HG02759 (cell line): ENCODE results near the gene C4BPB.

ENCODE experiments used
- ATAC-seq: cut with Tn5 transposase; IDR thresholded peaks from one replicate; pipeline ENCODE4 v1.9.1; 2021; ENCODE audit warnings: mild to moderate bottlenecking, moderate library complexity; ENCODE audit not compliant: unreplicated experiment

Gene C4BPB

DNA sequence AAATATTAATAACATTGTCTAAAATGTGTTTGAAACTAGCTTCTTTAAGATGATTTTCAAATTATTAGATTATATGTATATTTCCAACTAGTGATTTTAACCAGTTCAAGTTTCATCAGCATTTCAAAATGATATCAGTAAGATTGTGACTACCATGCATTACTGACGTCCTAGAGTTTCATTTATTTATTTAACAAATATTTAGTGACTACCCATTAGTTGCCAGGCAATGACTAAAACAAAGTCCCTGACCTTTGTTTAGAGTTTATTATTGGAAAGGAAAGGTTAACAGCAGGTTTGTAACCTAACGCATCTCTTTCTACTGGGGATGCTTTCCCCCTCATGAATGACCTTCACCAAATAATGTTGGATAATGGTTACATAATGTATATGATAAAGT, 7.6 kb upstream of the C4BPB start:
- no peak for ATAC-seq

DNA sequence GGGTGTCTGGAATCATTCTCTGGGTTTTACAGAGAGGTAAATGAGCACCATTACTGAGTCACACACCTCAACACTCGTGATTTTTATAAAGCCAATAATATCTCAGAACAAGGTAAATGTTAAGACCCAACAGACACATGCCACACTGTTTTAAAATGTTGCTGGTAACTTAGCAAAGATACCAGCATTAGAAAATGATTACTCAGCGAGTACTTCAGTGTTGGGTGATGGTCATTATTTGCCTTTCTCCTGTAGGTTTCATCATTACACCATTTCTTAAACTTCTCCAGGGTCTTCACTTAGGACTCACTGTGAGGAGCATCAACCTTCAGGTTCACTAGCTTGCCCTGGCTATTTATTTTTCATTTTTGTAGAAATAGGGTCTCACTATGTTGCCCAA, 6.9 kb upstream of the C4BPB start:
- ATAC-seq = no peak

DNA sequence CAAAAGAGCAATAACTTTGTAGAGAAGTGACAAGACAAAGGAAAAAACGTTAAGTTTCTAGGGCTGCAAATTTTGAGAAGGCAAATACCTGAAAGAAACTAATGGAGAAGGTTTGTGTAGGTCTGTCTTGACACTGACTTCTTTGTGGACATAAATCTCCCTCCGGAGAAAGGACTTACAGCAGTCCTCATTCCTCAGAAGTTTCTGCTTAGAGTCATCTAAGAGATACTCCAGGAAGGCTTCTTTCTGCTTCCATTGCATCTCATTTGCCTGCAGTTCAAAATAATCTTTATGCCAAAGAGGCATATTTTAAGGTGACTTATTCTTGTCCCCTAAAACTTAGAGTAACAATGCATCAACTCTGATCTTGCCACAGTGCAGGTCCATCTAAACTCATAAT, 4.4 kb upstream of the C4BPB start:
- ATAC-seq = no peak

DNA sequence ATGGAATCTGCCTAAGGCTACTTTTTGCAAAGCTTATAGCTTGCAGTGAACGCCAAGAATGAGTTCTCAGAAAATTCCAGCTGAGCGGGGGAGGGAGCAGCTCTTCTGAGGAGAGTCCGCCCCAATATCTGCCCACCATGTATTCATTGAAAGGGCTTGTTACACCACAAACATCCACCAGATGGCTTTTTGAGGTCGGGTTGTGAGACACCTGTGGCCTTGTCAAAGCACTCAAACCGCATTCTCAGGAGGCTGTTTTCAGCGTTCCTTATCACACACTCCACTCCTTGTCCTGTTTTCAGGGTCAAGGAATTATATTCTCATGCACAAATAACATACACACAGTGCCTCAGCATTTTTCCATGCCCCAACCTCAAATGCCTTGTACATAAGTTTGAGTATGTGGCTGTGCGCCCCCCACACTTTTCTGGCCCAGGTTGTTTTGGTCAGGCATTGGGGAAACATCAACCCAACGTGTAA, 3.9 kb upstream of the C4BPB start:
- ATAC-seq = peak; percentile 69

DNA sequence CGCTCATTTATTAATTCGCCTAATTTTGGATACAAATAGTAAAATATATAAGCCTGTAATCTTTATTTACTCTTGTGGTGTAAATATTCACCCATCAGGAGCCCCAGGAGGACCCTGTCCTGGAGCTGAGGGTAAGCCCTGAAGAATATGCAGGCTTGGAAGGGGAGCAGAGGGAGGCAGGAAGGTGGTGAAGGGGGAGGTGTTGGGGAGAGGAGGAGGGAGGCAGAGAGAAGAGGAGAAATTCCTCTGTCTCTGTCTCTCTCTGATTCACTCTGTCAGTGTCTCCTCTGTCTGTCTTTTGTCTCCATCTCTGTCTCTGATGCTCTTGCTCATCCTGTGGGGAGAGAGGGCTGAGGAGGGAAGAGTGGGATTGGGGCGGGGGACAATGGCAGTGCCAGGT, 2.8 kb upstream of the C4BPB start:
- no peak for ATAC-seq

DNA sequence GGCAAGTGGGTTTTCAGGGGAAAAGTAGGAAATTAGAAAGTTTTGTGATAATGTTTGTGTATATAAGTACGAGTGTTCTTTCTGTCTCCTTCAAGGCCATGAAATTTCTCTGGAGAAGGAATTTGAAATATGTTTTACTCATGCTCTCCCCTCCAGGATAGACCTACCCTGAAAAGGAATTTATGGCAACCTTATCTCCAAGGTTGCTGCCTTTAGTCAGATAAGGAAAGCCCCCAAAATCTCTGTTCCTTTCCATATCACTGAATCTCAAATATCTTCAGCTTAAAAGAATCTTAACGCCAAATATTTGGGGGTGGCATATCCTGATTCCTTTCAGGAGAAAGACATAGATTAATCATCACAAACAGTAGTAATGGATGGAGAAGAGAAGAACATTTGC, 499 bp upstream of the C4BPB start:
- ATAC-seq = no peak

DNA sequence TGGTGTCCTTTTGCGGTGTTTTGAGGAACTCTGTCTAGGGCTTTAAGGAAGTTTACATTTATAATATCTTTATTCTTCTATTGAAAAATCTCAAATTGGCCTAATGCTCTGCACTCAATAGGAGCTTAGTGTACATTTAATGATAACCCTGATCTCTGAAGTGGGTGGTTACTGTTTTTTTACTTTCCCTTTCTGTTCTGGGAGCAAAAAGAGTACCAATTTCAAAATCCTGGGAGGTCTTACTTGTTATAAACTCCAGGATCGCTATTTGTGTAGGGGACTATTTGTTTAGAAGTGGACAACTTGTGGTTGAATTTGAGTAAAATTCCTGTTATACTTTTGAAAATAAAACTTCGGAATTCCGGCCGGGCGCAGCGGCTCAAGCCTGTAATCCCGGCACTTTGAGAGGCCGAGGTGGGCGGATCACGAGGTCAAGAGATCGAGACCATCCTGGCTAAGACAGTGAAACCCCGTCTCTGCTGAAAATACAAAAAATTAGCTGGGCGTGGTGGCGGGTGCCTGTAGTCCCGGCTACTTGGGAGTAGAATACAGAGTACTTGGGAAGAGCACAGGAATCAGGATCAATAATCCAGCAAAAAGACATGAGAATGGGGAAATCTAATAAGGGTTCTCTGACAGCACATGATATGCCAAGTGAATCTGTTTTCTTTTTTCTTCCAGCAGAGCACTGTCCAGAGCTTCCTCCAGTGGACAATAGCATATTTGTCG, 1.1 kb downstream of the C4BPB start:
- ATAC-seq = no peak

DNA sequence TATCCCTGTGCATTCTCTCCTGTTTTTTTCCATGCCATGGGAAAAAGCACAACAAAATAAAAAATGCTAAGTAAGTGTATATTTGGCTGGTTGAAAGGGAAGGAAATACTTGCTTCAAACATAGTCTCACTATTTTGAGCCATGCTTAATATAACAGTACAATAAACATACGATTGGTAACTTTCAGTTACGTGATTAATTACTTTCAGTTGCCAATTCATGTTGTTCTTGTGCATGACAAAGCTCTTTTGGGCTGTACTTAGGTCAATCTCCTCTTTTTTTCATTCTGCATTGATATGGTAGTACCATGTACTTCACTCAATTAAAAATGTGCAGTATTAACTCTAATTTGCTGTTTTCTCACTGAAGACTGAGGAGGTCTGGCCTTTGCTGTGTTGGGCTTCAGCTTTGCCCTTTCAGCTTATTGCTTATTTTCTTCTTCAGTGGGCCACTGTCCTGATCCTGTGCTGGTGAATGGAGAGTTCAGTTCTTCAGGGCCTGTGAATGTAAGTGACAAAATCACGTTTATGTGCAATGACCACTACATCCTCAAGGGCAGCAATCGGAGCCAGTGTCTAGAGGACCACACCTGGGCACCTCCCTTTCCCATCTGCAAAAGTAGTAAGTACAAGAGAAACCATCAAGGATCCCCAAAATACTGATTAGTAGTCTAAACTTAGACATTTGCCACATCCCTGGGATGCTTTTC, 2.7 kb downstream of the C4BPB start:
- no peak for ATAC-seq

DNA sequence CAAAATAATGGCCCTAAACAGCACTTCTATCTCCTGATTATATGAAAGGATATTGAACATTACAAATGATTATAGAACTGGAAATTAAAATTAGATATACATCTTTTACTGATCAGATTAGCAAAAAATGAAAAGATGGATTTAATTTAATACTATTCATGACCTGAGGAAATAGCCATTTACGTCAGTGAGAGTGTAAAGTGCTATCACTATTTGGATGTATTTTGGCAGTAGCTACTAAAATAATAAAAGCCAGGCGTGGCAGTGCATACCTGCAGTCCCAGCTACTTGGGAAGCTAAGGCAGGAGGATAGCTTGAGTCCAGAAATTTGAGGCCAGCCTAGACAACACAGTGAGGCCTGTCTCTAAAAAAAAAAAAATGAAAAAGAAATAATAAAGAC, 5.3 kb downstream of the C4BPB start:
- no peak for ATAC-seq

DNA sequence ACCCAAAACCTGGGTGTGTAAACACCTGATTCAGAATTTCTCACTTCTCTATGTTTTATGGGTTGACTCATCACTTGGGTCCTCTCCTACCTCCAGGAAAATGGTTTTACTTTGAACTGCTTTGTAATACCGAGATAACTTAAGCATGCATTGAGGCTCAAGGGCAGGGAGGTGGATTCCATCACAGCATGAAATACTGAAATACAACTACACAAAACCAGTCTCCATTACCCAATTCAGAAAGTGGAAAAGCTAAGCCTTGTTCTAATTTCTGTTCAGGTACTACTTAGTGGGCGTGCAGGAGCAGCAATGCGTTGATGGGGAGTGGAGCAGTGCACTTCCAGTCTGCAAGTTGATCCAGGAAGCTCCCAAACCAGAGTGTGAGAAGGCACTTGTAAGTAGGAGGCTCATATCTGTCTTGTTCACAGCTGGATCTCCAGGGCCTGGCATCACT, 9.2 kb downstream of the C4BPB start:
- peak; percentile 96 for ATAC-seq

DNA sequence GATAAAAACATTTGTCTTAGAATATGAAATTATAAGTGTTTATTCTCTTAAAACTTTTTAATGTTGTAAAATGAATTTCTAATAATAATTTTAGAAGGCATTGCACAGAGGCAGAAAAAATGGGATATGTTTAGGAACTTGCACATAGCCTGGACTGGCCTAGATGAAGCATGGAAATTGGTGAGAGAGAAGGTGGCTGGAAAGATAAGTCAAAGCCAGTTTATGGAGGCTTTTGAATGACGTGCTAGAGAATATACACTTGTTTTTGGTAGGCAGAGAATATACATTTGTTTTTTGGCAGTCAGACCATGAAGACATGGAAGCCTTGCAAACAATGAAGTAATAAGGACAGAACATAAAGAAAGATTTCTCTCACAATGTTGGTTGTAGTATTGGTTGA, 13.1 kb downstream of the C4BPB start:
- ATAC-seq = no peak

DNA sequence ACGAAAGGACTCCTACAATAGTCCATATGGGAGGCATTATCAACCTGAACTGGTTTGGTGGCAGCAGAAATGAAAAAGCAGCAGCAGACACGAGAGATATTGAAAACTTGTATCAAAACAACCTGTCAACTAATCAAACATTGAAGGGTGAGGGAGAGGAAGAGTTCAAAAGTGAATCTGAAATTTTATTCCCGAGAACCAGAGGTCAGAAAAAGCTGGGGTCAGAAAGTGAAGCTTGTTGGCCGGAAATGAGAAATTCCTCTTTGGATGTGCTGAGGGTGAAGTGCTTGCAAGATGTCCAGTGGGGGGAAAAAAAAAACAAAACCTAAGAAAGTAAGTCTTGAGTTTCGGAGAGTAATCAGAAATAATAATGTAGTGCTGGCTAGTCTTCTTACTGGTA, 13.5 kb downstream of the C4BPB start:
- no peak for ATAC-seq

DNA sequence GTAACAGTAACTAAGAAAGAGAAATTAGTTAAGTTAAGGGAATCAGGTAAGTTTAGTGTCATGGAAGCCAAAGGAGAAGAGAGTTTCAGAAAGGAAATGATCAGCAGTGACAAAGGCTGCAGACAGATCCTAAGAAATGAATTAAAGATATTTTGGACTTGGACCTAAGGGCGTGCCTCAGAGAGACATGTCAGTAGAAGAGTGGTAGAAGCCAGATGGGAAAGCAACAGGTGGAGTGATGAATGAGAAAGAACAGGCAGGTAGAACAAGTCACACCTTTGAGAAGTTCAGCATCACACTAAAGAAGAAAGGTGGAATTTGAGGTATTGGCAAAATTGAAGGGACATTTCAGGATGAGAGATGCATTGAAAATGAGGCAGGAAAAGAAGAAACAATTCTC, 14.0 kb downstream of the C4BPB start:
- no peak for ATAC-seq

DNA sequence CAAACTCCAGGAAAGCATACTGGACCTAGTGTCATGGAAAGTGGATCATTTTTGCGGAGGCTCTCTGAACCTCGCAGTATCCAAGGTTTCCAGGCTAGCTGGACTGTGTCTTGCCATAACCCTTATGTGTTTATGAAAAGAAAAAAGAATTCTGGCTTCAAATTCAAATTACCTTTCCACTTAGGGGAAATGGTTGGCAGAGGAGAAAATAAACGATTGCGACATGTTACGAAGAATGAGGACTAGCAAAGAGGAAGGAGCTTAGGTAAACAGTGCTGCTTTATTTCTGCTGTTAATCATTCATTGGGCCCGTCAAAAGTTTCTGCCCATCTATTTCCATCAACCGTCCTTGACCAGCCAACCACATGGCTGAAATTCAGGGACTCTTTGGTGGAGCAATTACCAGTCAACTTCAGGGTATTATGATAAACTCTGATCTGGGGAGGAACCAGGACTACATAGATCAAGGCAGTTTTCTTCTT, 15.3 kb downstream of the C4BPB start, which contains the start of gene C4BPA:
Gene C4BPA, plus strand, starts transcription at position 342 of the 482 bp plus-strand sequence. CDS start 8,793 bp downstream, outside the sequence.
- no peak for ATAC-seq

DNA sequence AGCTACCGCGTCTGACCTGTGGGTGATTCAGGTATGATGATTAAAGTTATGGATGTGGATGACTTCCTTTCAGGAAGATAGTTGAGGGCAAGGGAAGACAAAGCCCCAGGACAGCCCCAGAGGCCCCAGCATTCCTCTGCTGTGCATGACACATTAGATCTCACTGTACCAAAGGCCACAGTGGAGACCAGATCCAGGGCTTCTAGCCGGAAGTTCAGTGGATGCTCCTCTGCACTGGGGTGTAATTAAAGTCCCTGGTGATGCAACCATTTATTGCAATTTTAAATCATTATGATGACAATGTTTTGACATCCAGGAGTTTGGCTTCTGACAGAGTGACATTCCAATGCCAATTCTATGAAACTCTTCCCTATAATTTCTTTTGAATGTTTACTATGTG, 20.3 kb downstream of the C4BPB start:
- no peak for ATAC-seq

DNA sequence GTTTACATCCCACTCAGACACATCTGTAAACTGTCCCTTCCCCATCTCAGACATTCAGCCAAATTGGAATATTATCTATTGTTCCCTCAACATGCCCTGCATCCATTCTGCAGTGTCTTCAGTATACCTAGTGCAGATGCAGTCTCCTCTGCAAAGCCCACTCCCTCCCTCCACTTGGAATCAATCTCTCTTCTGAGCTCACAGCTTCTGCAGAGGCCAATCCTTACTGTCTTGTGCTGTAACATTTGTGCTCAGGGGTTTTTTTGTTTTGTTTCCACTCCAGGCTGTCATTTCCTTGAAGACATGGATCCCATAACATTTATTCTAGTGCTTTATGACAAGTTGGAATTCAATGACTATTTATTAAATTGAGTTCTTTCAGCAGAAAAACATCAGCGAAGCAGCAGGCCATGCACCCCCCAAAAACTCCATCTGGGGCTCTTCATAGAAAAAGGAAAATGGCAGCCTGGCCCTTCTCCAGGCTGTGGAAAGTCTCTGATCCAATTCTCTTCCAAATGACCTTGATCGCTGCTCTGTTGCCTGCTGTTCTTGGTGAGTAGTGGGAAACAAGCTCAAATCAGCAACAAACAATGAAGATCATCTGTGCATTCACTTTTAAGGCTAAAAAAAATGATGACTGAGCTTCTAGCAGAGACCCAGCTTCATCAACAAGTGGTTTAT, 24.1 kb downstream of the C4BPB start:
- no peak for ATAC-seq

DNA sequence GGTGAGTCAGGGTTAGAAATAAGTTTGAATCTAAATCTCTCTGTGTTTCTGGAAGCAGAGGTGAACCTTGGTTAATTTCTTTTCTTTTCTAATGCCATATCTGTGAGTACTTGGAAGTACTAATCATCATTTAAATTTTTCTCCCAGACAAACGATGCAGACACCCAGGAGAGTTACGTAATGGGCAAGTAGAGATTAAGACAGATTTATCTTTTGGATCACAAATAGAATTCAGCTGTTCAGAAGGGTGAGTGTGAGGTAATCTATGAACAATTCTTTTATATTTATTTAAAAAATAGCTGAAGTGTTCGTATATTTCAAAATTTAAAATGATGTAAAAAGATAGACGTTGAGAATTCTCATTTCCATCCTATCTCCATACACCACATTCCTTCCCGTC, 26.6 kb downstream of the C4BPB start:
- no peak for ATAC-seq

DNA sequence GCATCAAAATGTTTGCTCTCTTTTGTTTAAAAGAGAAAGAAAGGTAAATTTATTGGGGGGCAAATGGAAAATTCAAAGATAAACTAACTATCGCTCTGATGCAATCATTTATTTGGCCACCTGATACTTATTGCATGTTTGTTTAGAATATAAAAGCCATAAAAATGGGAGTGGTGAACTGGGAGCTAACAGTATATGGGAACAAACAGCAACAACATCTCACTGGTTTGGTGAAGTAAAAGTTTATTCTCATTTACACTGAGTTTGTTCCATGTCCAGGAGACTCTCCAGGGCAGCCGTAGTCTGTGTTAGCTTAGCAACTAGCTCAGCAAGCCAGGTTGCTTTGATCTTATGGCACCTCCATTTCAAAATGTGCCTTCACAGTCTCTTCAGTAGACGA, 35.7 kb downstream of the C4BPB start:
- ATAC-seq = no peak

DNA sequence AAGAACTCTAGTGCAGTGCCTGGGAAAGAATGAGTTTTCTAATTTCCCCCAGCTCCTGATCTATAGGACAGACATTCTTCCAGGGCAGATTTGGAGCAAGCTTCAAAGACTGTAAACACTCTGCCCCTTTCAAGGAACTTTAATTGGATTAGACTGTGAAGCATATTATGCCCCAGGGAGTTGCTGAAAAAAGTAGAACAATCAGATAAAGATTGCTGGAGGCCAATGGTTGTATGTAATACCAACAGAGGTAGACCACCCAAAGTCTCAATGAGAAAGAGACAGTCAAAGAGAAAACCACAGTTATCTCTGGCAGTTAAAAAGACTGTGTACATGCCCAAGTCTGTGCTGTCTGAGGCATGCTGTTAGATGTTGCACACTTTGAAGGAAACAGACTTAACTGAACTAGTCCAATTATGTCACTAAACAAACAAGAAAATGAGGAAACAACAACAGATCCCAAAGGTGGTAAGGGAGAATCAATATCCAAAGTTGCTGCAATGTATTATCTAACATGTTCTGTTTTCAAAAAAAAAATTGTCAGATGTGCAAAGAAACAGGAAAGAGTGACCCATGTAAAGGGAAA, 39.8 kb downstream of the C4BPB start:
- no peak for ATAC-seq

DNA sequence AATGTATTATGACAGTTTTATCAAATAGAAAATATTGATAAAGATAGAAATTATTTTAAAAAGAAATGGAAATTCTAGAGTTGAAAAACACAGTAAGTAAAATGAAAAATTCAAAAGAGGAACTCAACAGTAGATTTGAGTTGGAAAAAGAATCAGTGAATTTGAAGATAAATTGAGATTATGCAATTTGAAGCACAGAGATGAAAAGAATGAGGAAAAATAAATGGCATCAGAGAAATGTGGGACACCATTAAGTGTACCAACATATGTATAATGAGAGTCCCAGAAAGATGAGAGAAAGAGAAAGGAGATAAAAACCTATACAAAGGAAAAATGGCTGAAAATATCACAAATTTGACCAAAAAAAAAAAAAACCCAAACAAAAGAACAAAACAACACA, 40.4 kb downstream of the C4BPB start:
- ATAC-seq = no peak
